Stimulated activated CD4-positive, alpha-beta T cell treated with anti-CD3 and anti-CD28 coated beads, Interleukin-4, amount 100 ng/mL, for 4 hours (primary cell): ENCODE measurements around the gene SLC25A22.

Experiments used
- DNase-seq, 2 experiments: peaks; one replicate each; pipeline ENCODE4 v3.0.0-alpha.2; 2020

SLC25A22 gene

GRCh38 chr11:770642-771616, 27.2 kb downstream of the SLC25A22 start:
- no peak for DNase-seq

- DNase-seq, result no peak
Measured at GRCh38 chr11:769887-770641, 28.0 kb downstream of the SLC25A22 start.

GRCh38 chr11:767238-767637, 30.8 kb downstream of the SLC25A22 start:
- DNase-seq, result no peak

- no peak for DNase-seq
Measured at GRCh38 chr11:766936-767210, 31.2 kb downstream of the SLC25A22 start.

- DNase-seq, result no peak
Measured at GRCh38 chr11:766106-766935, 31.8 kb downstream of the SLC25A22 start.

- no peak for DNase-seq
Measured at GRCh38 chr11:765802-766091, 32.3 kb downstream of the SLC25A22 start.

- DNase-seq, result peak; percentile 54 to 55
Measured at GRCh38 chr11:765025-765801, 32.9 kb downstream of the SLC25A22 start.

GRCh38 chr11:764322-765024, 33.6 kb downstream of the SLC25A22 start:
- DNase-seq, result no peak

GRCh38 chr11:763549-764321, 34.3 kb downstream of the SLC25A22 start:
- no peak for DNase-seq

GRCh38 chr11:763073-763463, 35.0 kb downstream of the SLC25A22 start:
- no peak for DNase-seq

- no peak for DNase-seq
Measured at GRCh38 chr11:762421-763072, 35.5 kb downstream of the SLC25A22 start.

GRCh38 chr11:761526-762108, 36.5 kb downstream of the SLC25A22 start:
- no peak for DNase-seq

- DNase-seq, result no peak
Measured at GRCh38 chr11:760236-760635, 37.8 kb downstream of the SLC25A22 start.

- no peak for DNase-seq
Measured at GRCh38 chr11:749731-750130, 48.4 kb downstream of the SLC25A22 start.

GRCh38 chr11:748007-748359, 50.1 kb downstream of the SLC25A22 start:
- DNase-seq, result no peak

GRCh38 chr11:747158-748006, 50.7 kb downstream of the SLC25A22 start, which contains the start of gene TALDO1:
Gene TALDO1 (plus strand): TSS chr11:747464. CDS start chr11:747482, 18 bp downstream.
- peak; percentile 67 to 88 for DNase-seq

GRCh38 chr11:746289-747157, 51.6 kb downstream of the SLC25A22 start:
- DNase-seq, result no peak

GRCh38 chr11:745428-745827, 52.7 kb downstream of the SLC25A22 start:
- no peak for DNase-seq
